Endothelial cell of umbilical vein (primary cell): Measurements from ENCODE around the gene MGST1. TPM values are rescaled to one million over a fixed set of nuclear protein-coding genes. Genes with fewer than 3 reads are reported as not detected.

Experiments
- BruUV-seq: library from RNA; stranded (reverse); fragments of 400-500 nt; replicated peaks from 2 replicates; lab custom pipeline; 2021; lab: Mats Ljungman, UMichigan
- CTCF ChIA-PET: fragments of 300-600, 350-600 bp; sonication (Branson Sonifier 250); formaldehyde crosslinking; loops from one replicate; lab custom pipeline; 2021; ENCODE audit warnings: antibody characterized with exemption, inconsistent platforms; lab: Charles Lee
- POLR2A ChIA-PET: fragments of 300-600, 350-600 bp; sonication (Branson Sonifier 250); formaldehyde crosslinking; loops from one replicate; lab custom pipeline; 2021; ENCODE audit warnings: antibody characterized with exemption, inconsistent platforms; lab: Charles Lee
- DNase-seq: peaks from one replicate; pipeline ENCODE4 v3.0.0-alpha.2; 2011; ENCODE audit warnings: low read depth, low spot score
- FAIRE-seq: peaks from 2 replicates; lab custom pipeline; 2011; peaks lifted over from hg19 to GRCh38; lab: Jason Lieb, UNC
- H2AFZ ChIP-seq: 2 replicates; pipeline ENCODE4 v1.6.0; 2012; ENCODE audit warnings: low read depth, low read length, control low read depth, inconsistent platforms
- H3K27ac ChIP-seq: 2 replicates; pipeline ENCODE4 v1.5.1; 2011; ENCODE audit warnings: low read depth, mild to moderate bottlenecking, control low read depth, low read length, moderate library complexity; ENCODE audit not compliant: insufficient read depth
- H3K27me3 ChIP-seq, 2 experiments: 2 replicates each; pipeline versions ENCODE4 v1.6.0 to v1.6.1; 2011; ENCODE audit warnings: low read length in 2 of 2, mixed read lengths in 1 of 2; ENCODE audit not compliant: control insufficient read depth in 2 of 2, insufficient read depth in 2 of 2
- H3K36me3 ChIP-seq, 2 experiments: 2 replicates in 1 of 2; 3 replicates in 1 of 2; pipeline ENCODE4 v1.5.1; 2011; ENCODE audit warnings: low read length in 2 of 2, mild to moderate bottlenecking in 1 of 2, moderate library complexity in 1 of 2; ENCODE audit not compliant: control insufficient read depth in 2 of 2, insufficient read depth in 2 of 2; ENCODE audit errors: extremely low read depth in 1 of 2
- H3K4me1 ChIP-seq: 3 replicates; pipeline ENCODE4 v1.5.1; 2011; ENCODE audit warnings: mild to moderate bottlenecking, low read length; ENCODE audit not compliant: control insufficient read depth, insufficient read depth; ENCODE audit errors: extremely low read depth
- H3K4me2 ChIP-seq: 2 replicates; pipeline ENCODE4 v1.6.1; 2011; ENCODE audit warnings: low read length, control low read depth, mixed read lengths; ENCODE audit not compliant: insufficient read depth
- H3K4me3 ChIP-seq, 3 experiments: fragments of 200-600 bp in 1 of 3; sonication (generic), shearing (Covaris generic) in 1 of 3; replicated peaks in 1 of 3; 2 replicates each; pipeline ENCODE4 v1.5.1; 2011 to 2016; ENCODE audit warnings: control low read depth in 3 of 3, low read length in 3 of 3, mild to moderate bottlenecking in 2 of 3, inconsistent platforms in 1 of 3, low read depth in 1 of 3, moderate library complexity in 1 of 3; ENCODE audit not compliant: insufficient read depth in 1 of 3
- H3K79me2 ChIP-seq: 2 replicates; pipeline ENCODE4 v1.6.0; 2012; ENCODE audit warnings: low read length, inconsistent platforms; ENCODE audit not compliant: control insufficient read depth, insufficient read depth
- H3K9ac ChIP-seq: replicated peaks from 2 replicates; pipeline ENCODE3; 2011; ENCODE audit warnings: low read length, control low read depth; ENCODE audit not compliant: insufficient read depth; ENCODE audit errors: extremely low read depth
- H3K9me1 ChIP-seq: replicated peaks from 3 replicates; pipeline ENCODE4 v1.6.0; 2011; ENCODE audit warnings: mild to moderate bottlenecking, low read length; ENCODE audit not compliant: control insufficient read depth, insufficient read depth; ENCODE audit errors: extremely low read depth
- H3K9me3 ChIP-seq: replicated peaks from 2 replicates; pipeline ENCODE4 v1.5.1; 2012; ENCODE audit warnings: low read length, inconsistent platforms; ENCODE audit not compliant: control insufficient read depth, insufficient read depth
- H4K20me1 ChIP-seq: replicated peaks from 2 replicates; pipeline ENCODE3; 2011; ENCODE audit warnings: mild to moderate bottlenecking, low read length; ENCODE audit not compliant: control insufficient read depth, insufficient read depth; ENCODE audit errors: extremely low read depth
- EZH2 ChIP-seq: IDR thresholded peaks from 2 replicates; pipeline ENCODE4 v1.6.1; 2012; ENCODE audit warnings: borderline replicate concordance, low read depth, mild to moderate bottlenecking, moderate library complexity, low read length, inconsistent platforms; ENCODE audit not compliant: severe bottlenecking
- FOS ChIP-seq: IDR thresholded peaks from 2 replicates; pipeline ENCODE4 v1.6.1; 2011; ENCODE audit warnings: mild to moderate bottlenecking, low read length, moderate library complexity, borderline replicate concordance; ENCODE audit not compliant: insufficient read depth
- GATA2 ChIP-seq: IDR thresholded peaks from 2 replicates; pipeline ENCODE4 v1.7.0; 2011; ENCODE audit warnings: low read depth, mild to moderate bottlenecking, moderate library complexity, mixed read lengths, low read length; ENCODE audit not compliant: insufficient read length, insufficient read depth
- JUN ChIP-seq: IDR thresholded peaks from 2 replicates; pipeline ENCODE4 v1.6.1; 2011; ENCODE audit warnings: borderline replicate concordance, low read depth; ENCODE audit not compliant: insufficient read length, insufficient read depth
- MYC ChIP-seq: IDR thresholded peaks from one replicate; pipeline ENCODE4 v1.6.1; 2011; ENCODE audit warnings: mild to moderate bottlenecking, low read depth, low read length
- POLR2AphosphoS5 ChIP-seq: IDR thresholded peaks from 2 replicates; pipeline ENCODE4 v1.6.1; 2012; ENCODE audit warnings: low read depth, mild to moderate bottlenecking, control low read depth, low read length, moderate library complexity; ENCODE audit not compliant: insufficient read depth
- dilution Hi-C: fragments of 300-500 bp; cut with MboI; formaldehyde crosslinking; loops from one replicate; pipeline ENCODE4 v1.15.0; 2019; ENCODE audit warnings: low sequenced_read_pairs; ENCODE audit not compliant: extremely low pct_ligation_motif_present
- intact Hi-C: fragments of 100-400 bp; cut with micrococcal nuclease; formaldehyde crosslinking; loops from one replicate; pipeline ENCODE4 v1.10.0; 2022
- polyA plus RNA-seq, 4 experiments: library from polyadenylated mRNA; depleted of rRNA in 3 of 4; stranded (reverse) in 3 of 4; unstranded in 1 of 4; fragments of >200 nt; gene quantifications; 2 replicates each; pipeline versions ENCODE4 v1.2.1 to v1.2.3, GENCODE V29; 2011 to 2012; ENCODE audit warnings: missing spikeins in 1 of 4
- total RNA-seq: library from RNA; stranded (reverse); gene quantifications from 2 replicates; pipeline ENCODE4 v1.2.3, GENCODE V29; 2021
- TF ChIP-seq, protein P1 (sequence below): IDR thresholded peaks from 2 replicates; pipeline ENCODE4 v1.6.1; 2011; ENCODE audit not compliant: insufficient read depth, insufficient read length
- TF ChIP-seq, protein P2 (sequence below), 2 donors: IDR thresholded peaks; 1 replicate in 1 of 2; 2 replicates in 1 of 2; pipeline ENCODE4 v1.5.1; 2011; ENCODE audit warnings: low read length in 2 of 2, mild to moderate bottlenecking in 2 of 2, moderate library complexity in 2 of 2, control low read depth in 1 of 2, inconsistent platforms in 1 of 2, low read depth in 1 of 2; ENCODE audit not compliant: insufficient read depth in 1 of 2; ENCODE audit errors: extremely low read depth in 1 of 2

Gene MGST1
- total and polyA plus RNA-seq, 2 donors (not counting 3 experiments of a cell fraction or from before 2014, with no cell fraction given), result 131 to 170 TPM

DNA sequence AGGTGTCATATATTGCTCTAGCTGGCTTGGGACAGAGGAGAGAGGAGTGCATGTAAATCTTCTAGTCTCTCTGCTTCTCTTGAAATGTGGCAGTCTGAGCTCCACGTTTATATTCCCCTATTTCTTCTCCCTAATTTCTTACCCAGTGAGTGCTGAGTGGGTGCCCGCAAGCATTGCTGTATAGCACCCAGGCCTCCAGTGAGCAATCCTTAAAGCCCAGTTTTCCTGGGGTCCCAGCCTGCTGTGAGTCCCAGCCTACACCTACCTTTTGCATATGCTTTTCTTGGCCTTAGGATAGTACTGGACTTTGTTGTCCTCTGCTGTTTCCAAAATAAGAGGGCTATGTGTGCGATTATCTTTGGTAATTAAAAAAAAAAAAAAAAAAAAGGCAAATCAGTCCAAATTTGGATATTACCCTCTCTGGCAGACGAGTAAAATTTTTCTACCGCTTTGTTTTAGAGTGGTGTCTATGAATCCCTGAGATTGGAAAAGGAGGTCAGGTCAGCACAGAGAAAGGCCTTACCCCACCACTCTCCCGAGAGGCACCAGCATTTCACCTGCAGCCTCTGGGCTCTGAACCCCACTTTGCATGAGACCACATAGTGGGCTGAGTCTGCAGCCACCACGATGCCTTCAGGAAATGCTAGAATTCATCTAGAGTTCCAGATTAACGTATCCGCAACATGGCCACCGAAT lies 1.1 kb downstream of the MGST1 start:
- ChIA-PET CTCF (interaction anchor here (1.6 kb wide), 1 partner anchor 10 kb away, joined by 3 read pairs; no protein-coding TSS in a partner anchor), POLR2A (no interaction called here)
- TF ChIP-seq POLR2AphosphoS5 (no peak), JUN (no peak), FOS (no peak), GATA2 (no peak)
- TF ChIP-seq, protein P1, sequence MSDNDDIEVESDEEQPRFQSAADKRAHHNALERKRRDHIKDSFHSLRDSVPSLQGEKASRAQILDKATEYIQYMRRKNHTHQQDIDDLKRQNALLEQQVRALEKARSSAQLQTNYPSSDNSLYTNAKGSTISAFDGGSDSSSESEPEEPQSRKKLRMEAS, result no peak
- intact Hi-C loops (loop anchor here (2.0 to 10.0 kb wide), 3 partner anchors 366 to 464 kb away; partner anchors contain the start of genes DERA and STRAP), dilution Hi-C loops (no loop called here)
- H3K36me3 ChIP-seq, result no peaks in the 10 kb centered on the region
- peak overlapping the region; percentile 96 for H3K4me2 ChIP-seq
- no peaks in the 10 kb centered on the region for H3K9me1 ChIP-seq
- peaks cover 27% of the 10 kb centered on the region for H3K4me1 ChIP-seq
- H2AFZ ChIP-seq, result peak overlapping the region; percentile 55
- DNase-seq (peak; percentile 21), FAIRE-seq (no peak)
- H3K4me3 ChIP-seq, result peak overlapping the region; percentile 86 to 95 (median 87)
- no peaks in the 10 kb centered on the region for H3K9me3 ChIP-seq
- H3K27me3 ChIP-seq, result no peaks in the 10 kb centered on the region
- TSS peak; percentile 31 for BruUV-seq
- peaks cover 61% of the 10 kb centered on the region for H3K79me2 ChIP-seq
- H4K20me1 ChIP-seq, result no peaks in the 10 kb centered on the region
- H3K27ac ChIP-seq, result peak overlapping the region; percentile 70
- H3K9ac ChIP-seq, result peak overlapping the region; percentile 93

DNA sequence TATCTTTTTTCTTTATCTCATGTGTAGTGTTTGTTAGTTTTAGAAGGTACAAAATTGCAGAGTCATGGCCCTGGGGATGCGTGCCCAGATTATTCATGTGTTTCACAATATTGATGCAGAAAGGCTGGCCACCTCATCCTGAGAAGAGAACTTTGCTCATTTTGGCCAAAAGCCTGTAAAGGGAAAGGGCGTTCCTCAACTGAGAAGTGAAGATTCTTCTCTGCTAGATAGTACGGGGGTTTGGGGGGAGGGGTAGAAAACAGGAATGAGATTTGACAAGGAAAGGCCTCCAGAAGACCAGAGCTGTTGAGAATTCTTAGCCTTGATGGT lies 1.7 kb downstream of the MGST1 start:
- no TSS peak for BruUV-seq
- peaks cover 64% of the 10 kb centered on the region for H3K79me2 ChIP-seq
- ChIA-PET POLR2A (no interaction called here), CTCF (no interaction called here)
- no peaks in the 10 kb centered on the region for H3K9me3 ChIP-seq
- peak; percentile 36 for DNase-seq
- dilution Hi-C loops, result no loop called here
- H3K36me3 ChIP-seq, result no peaks in the 10 kb centered on the region
- H3K27me3 ChIP-seq, result no peaks in the 10 kb centered on the region
- H3K9me1 ChIP-seq, result no peaks in the 10 kb centered on the region
- no peaks in the 10 kb centered on the region for H4K20me1 ChIP-seq
- H3K4me1 ChIP-seq, result peaks cover 27% of the 10 kb centered on the region
- peak overlapping the region; percentile 47 for H2AFZ ChIP-seq
- TF ChIP-seq JUN, result no peak
- TF ChIP-seq FOS, result no peak
- TF ChIP-seq GATA2, result no peak
- TF ChIP-seq, protein P2, sequence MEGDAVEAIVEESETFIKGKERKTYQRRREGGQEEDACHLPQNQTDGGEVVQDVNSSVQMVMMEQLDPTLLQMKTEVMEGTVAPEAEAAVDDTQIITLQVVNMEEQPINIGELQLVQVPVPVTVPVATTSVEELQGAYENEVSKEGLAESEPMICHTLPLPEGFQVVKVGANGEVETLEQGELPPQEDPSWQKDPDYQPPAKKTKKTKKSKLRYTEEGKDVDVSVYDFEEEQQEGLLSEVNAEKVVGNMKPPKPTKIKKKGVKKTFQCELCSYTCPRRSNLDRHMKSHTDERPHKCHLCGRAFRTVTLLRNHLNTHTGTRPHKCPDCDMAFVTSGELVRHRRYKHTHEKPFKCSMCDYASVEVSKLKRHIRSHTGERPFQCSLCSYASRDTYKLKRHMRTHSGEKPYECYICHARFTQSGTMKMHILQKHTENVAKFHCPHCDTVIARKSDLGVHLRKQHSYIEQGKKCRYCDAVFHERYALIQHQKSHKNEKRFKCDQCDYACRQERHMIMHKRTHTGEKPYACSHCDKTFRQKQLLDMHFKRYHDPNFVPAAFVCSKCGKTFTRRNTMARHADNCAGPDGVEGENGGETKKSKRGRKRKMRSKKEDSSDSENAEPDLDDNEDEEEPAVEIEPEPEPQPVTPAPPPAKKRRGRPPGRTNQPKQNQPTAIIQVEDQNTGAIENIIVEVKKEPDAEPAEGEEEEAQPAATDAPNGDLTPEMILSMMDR (IDR thresholded peaks at IDR 0.05; ENCODE audit: extremely low read depth in 1 of 2, insufficient read depth in 1 of 2, low read depth in 1 of 2, low read length in 2 of 2), result no peak
- TF ChIP-seq MYC, result no peak
- no peak for TF ChIP-seq EZH2
- FAIRE-seq, result no peak
- peak overlapping the region in 2 of 3 experiments; percentile 86 to 95 for H3K4me3 ChIP-seq
- H3K9ac ChIP-seq, result peak overlapping the region; percentile 93
- peak overlapping the region; percentile 70 for H3K27ac ChIP-seq
- intact Hi-C loops, result loop anchor here (2.0 to 10.0 kb wide), 3 partner anchors 366 to 464 kb away; partner anchors contain the start of genes DERA and STRAP
- peak overlapping the region; percentile 96 for H3K4me2 ChIP-seq
